Inflammatory macrophage (primary cell): Measurements from ENCODE around the gene EPN1.
A peak's percentile ranks its signal among the peaks of the same experiment; 100 is the strongest.

Experiments used
- DNase-seq, 2 donors: peaks; one replicate each; pipeline ENCODE4 v3.0.0-alpha.2; 2020 to 2022
- total RNA-seq, 18 experiments: gene quantifications; one replicate each; lab custom pipeline; 2026; ENCODE audit warnings: mixed read lengths in 6 of 18, inconsistent platforms in 2 of 18; lab: John Stamatoyannopoulos, UW

EPN1 gene
- total RNA-seq = 9.2 to 50.8 (median 31.2) reads per million in 18 experiments

DNA sequence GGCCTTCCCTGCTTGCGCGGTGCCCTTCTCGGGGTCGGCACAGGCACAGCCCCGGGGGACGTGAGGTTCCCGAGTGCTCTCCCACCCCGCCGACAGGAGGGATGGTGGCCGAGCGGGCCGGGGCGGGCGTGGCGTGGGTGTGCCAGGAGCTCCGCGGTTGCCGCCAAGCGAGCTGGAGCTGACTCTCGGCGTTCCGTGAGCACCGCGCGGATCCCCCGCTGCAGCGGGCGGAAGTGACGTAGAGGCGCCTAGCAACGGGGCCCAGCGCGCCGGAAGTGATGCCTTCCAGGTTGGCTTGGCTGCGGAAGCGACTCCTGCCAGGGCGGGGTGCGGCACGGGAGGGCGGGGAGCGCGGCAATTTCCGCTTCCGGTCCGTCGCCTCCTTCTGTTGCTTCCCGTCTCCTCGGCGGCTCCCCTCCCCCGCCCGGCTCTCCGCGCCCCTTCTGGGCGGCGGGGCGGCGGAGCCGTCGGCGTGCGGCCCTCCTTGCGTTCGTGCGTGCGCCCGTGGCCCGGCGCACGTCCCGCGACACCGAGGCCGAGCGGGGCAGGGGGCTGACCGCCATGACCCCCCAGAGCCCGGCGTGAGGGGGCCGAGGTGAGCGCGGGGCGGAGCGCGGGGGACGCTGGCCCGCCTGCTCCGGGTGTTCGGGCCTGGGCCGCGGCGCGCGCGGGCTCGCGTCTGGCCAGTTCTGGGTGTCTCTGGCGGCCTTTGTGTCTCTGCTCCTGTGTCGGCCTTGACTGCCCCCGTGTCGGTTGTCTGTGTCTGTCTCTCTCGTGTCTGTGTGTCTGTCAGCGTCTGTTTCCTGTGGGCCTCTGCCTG is at the start of gene EPN1:
TSS of gene EPN1 (plus strand) at position 386 of the 820 bp plus-strand sequence. CDS start 3,402 bp downstream, outside the sequence.
- peak; percentile 96 to 97 for DNase-seq

DNA sequence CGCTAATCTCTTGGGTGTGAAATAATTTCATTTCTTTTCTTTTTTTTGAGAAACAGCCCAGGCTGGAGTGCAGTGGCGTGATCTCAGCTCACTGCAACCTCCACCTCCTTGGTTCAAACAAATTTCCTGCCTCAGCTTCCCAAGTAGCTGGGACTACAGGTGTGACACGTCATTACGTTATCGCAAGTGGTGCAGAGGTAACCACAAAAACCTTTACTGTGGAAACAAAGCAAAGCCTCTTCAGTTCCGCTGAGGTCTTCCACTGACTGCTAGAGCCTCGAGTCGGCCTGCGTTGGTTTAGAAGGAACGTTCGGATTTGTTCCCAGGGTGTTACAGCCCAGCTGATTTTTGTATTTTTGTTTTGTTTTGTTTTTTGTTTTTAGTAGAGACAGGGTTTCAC is 48.7 kb upstream of the EPN1 start:
- DNase-seq = no peak

DNA sequence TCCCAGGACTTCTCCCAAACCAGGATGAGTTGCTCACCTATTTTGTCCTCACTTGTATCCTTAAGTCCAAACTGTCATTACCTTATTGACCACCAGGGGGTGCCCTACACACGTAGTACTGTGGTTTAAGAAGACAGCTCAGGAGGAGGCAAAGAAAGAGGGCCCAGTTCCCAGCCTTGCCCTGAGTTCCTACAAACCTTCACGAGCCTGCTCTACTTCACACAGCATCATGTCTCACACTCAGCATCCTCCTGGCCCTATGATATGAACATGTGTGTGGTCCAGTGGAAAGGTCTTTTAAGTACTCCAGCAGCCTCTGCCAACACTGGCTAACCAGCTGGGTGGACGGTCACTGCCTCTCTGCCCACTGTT is 42.6 kb upstream of the EPN1 start:
- DNase-seq = peak; percentile 96

- peak; percentile 32 to 46 for DNase-seq
Observed at GRCh38 chr19:55633861-55634260, 41.2 kb upstream of the EPN1 start.

GRCh38 chr19:55635334-55635717 is 39.7 kb upstream of the EPN1 start:
- no peak for DNase-seq

DNA sequence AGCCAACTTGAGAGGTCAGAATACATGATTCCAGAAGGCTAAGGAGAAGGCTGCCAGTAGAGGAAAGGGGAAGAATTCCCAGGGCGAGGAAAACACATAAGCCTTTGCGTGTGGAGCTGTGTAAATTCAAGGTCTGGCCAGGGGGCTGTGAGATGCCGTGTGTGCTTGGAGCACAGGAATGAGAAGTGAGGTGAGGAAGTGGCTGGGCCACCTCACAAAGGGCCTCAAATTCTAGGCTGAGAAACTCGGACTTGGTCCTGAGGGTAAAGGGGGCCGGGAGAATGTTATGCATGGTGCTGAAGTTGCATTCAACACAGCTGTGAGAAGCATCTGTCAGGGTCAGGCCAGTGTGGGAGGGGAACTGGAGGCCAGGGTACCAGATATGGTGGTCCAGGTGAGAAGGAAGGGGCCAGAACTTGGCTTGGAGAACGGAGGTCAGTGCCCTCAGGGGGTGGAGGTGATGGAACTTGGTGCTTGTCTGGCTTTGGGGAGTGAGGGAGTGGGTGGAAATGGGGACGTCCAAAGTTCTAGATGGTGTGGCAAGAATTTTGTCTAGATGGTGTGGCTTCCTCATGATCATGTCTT is 39.1 kb upstream of the EPN1 start:
- DNase-seq = peak in 1 of 2 donors; percentile 17

DNA sequence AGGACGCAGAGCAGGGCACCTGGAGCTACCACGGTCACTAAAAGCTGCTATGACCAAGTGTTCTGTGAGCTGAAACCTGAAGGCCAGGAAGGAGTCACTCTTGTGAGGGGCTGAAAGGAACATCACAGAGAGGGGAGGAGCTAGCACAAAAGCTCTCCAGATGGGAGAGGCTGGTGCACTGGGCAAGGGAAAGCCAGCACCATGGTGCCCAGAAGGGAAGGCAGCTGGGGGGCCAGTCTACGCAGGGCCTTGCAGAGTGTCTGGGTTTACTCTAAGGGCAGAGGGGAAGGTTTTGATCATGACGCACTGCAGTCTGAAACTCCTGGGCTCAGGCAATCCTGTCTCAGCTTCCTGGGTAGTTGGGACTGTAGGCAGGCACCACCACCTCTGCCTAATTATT is 38.3 kb upstream of the EPN1 start:
- DNase-seq = no peak

DNA sequence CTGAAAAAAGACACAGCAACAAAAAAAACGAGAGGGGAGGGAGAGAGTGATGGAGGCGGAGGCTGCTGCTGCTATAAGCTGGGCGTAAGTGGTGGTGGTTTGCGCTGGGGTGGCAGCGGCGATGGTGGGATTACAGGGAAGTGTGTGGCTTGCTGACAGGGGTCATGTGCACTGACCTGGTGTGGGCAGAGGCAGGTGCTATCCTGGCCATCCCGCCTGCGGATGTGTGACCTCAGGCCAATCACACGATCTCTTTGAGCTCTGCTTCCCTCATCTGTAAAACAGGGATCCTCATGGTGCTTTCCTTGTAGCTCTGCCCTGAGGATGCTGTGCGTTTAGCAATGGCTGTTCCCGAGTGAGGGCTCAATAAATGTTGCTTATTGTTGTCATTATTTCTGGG is 37.5 kb upstream of the EPN1 start:
- no peak for DNase-seq

DNA sequence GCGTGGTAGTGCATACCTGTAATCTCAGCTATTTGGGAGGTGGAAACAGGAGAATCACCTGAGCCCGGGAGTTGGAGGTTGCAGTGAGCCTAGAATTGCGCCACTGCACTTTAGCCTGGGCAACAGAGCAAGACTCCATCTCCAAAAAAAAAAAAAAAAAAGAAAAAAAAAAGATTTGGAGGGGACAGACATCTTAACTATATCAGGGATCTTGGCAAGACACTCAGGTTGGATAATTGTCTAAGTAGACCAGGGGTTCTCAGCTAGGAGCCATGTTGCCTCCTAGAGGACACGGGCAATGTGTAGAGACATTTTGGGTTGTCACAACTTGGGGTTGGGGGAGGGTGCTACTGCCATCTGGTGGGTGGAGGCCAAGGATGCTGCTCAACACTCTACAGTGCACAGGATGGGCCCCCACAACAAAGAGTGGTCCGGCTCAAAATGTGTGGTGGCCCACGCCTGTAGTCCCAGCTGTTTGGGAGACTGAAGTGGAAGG is 36.1 kb upstream of the EPN1 start:
- DNase-seq = peak; percentile 63

DNA sequence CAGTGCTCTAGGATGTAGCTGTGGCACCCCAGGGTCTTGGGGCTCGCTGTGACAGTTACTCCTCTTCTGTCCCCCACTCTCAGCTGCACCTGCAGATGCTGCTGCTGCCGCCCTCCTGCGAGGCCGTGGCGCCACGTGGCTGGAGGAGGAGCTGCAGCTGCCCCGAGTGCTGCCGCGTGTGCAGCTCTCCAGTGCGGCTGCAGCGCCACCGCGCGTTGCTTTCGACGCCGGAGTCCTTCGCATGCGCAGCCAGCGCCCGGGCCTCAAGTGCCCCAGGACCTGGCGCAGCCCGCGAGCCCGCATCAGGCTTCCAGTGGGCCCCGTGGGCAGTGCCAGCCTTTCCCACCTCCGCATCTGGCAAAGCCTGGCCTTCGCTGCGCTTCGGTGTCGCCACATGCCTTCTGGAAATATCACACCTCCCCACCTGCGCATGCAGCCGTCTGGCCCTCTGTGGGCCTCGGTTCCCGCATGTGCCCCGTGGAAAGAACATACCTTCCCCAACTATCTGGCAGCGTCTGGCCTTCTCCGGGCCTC is 34.9 kb upstream of the EPN1 start:
- peak; percentile 50 to 65 for DNase-seq

DNA sequence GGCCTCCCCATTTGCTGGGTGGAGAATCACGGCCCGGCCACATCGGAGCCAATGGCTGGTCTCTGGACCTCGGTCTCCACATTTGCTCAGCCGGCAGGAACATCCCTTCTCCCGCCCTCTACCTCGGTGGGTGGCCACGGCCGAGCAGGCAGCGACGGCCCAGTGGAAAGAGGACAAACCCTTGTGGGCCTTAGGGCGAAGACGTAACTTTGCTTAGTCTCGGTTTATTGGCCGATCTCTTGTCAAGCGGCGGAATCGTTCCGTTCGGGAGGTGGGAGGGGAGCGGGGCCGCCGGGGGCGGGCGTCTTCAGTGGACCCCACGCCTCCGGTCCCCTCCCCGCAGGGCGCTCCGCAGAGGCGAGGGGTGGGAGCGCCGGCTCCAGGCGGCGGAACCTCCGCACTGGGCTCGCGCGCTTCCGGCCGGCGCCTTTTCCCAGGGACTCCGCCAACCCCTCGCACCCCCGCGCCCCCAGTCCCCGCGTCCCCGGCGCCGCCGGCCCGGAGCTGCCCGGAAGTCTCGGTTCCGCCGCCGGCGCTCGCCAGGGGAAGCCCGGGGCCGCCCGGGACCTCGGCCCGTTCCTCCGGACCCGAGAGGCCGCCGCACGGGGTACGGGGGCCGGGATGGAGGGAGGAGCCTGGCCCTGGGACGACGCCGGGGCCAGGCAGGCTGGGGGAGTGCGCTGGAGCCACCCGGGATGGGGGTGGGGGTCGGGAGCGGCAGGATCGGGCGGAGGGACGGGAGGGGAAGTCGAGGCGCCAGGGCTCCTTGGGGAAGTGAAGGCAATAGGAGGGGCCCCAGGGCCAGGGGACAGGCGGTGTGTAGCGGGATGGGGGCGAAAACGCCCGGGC is 34.2 kb upstream of the EPN1 start, which contains the start of gene ZNF580:
TSS of gene ZNF580 (plus strand) at position 426 of the 849 bp plus-strand sequence. CDS start 1,507 bp downstream, outside the sequence.
- peak; percentile 39 to 55 for DNase-seq

DNA sequence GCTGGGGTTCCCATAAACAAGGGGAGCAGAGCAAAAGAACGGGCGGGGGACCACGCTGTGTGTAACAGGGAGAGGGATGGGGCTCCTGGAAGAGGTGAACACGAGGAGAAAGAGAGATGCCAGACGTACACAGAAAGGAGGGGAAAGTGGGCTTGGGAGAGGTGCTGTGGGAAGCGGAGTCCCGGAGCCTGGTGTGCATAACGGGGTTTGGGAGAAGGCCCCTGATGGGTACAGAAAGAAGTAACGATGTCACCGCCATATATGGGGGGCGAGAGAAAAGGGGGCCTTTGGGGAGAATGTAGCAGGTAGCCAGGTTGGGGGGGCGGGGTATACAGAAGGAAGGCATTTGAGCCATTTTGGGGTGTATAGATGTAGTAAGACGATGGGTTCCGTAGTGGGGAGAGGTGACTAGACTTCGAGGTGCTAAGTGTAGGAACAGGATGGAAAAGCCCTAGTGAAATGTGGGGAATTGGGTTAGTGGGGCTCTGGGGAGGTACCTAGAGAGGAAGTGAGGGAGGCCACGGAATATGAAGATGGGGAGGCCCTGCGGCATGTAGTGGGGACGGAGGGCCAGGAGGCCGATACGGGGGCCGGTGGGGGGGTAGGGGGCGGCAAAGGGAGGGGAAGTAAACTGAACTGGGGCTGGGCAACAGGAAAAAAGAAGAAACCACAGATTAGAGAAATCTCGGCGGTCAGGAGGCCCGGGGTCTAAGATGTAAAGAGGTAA is 33.4 kb upstream of the EPN1 start:
- no peak for DNase-seq

- no peak for DNase-seq
Observed at GRCh38 chr19:55642153-55643002, 32.6 kb upstream of the EPN1 start.

DNA sequence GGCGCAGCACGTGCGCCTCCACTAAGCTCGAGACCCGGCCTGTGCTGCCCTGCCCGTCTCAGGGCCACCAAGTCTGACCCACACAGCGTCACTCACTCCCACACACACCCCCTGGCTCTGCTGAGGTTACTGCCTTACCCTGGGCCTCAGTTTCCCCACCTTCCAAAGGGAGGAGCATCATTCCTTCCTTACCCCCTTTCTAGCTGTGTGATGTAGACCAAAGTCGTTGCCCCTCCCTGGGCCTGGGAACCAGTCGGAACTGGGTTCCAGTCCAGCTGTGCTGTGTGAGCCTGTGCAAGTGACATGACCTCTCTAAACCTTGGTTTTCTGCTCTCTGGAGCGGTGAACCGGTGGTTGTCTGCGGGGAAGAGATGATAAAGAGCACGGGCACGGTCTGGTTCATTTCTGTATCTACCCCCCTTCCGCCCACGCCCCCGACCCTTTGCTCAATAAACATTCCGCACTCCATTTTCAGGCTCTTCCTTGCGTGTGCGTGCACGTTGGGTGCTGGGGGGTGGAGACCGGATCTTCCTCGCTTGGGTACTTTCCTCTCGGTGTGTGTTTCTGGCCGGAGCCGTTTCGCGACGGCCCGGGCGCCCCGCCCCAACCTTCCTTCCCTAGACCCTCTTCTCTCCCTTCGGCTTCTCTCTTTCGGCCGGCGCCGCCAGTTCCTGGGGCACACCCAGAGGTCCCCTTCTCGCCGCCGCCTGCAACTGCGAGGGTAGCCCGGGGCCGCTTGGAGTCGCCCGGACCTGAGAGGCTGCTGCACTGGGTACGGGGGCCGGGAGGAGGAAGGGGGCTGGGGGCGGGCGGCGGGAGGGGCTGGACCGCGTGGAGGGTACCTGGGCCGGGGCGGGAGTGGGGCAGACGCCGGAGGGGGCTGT is 31.8 kb upstream of the EPN1 start, which contains the start of gene ZNF581:
TSS of gene ZNF581 (plus strand) at position 647 of the 884 bp plus-strand sequence. CDS start 923 bp downstream, outside the sequence.
- DNase-seq = peak; percentile 77 to 81

GRCh38 chr19:55643887-55644176 is 31.2 kb upstream of the EPN1 start:
- no peak for DNase-seq

GRCh38 chr19:55644191-55644833 is 30.7 kb upstream of the EPN1 start:
- DNase-seq = no peak

- DNase-seq = no peak
Observed at GRCh38 chr19:55644842-55645511, 30.0 kb upstream of the EPN1 start.

DNA sequence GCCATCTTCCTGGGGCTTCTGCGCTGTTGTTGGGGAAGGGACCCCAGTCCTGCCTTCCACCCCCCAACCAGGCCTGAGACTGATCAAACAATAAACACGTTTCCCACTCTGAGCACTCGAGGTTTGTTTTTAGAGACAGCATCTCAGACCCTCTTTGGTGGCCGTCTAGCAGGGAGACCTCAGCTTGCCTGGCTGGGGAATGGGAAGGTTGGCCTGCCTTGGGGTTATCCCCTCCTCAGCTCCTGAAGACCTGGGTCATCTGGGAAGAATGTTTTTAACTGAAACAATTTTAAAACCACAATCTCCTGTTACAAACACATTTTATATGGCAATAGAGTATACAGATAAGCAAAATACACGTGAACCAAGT is 29.5 kb upstream of the EPN1 start:
- DNase-seq = no peak
